Measurements from ENCODE around the gene IGFN1. TPM values are rescaled to one million over a fixed set of nuclear protein-coding genes. Genes with fewer than 3 reads are reported as not detected.

The IGFN1 gene
- total and polyA plus RNA-seq, 3 donors from 2014 or later = 8.2 to 16.4 (median 12.5) TPM

DNA sequence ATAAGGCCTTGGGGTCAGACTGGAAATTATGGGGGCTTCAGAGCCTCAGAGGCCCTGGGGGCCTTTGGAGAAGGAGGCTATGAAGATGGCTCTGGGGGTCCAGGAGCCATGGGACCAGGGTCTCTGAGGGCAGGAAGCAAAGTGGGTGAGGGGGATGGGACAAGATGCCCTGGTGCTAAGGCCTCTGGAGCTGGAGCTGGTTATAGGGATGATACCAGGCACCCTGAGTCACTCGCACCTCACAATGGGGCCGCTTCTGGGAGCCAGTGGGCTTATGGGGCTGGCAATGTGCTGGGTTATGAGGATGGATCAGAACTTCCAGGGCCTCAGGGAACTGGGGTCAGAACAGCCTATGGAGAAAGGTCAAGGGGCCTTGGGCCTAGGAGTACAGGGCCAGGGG, 17.6 kb downstream of the IGFN1 start:
- DNase-seq = no peak
- H3K4me1 ChIP-seq = no peaks in the 10 kb centered on the region
- no peak for TF ChIP-seq POLR2A (IDR thresholded peaks at IDR 0.05)
- no peak for TF ChIP-seq CTCF (IDR thresholded peaks at IDR 0.05)
- 95 to 100% methylated on average over 2 of the region's 2 CpGs for WGBS, 2 donors
- no peak overlapping the region for H3K27ac ChIP-seq
- H3K9me3 ChIP-seq = no peaks in the 10 kb centered on the region
- intact Hi-C loops (cut with DNase I; ENCODE audit: low total_unique reads) = no loop called here
- H3K4me3 ChIP-seq = no peak overlapping the region
- H3K36me3 ChIP-seq (ENCODE audit: low read depth, missing control alignments) = no peaks in the 10 kb centered on the region
- no peaks in the 10 kb centered on the region for H3K27me3 ChIP-seq

DNA sequence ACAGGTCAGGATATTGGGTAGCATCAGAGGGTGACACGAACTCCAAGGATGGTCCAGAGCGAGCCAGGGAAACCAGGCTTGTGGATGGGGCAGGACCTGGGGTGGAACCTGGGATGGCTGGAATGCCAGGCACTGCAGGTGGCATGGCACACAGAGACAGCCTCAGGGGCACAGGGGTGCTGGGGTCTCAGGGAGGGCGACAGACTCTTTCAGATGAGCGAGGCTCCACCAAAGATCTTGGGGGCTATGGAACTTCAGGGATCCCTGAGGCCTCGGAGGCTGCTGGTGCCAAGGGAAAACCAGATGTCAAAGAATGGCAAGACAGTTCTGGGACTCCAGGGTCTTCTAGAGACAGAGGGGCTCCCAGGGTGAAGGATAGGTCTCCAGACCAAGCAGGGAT, 21.4 kb downstream of the IGFN1 start:
- no peak overlapping the region for H3K4me3 ChIP-seq
- H3K27me3 ChIP-seq = no peaks in the 10 kb centered on the region
- no peaks in the 10 kb centered on the region for H3K36me3 ChIP-seq (ENCODE audit: low read depth, missing control alignments)
- H3K27ac ChIP-seq = no peak overlapping the region
- intact Hi-C loops (cut with DNase I; ENCODE audit: low total_unique reads) = no loop called here
- WGBS, 2 donors = 93 to 96% methylated on average over 4 to 5 of the region's 5 CpGs
- TF ChIP-seq CTCF (IDR thresholded peaks at IDR 0.05) = no peak
- TF ChIP-seq POLR2A (IDR thresholded peaks at IDR 0.05) = no peak
- no peaks in the 10 kb centered on the region for H3K9me3 ChIP-seq
- no peaks in the 10 kb centered on the region for H3K4me1 ChIP-seq
- no peak for DNase-seq

DNA sequence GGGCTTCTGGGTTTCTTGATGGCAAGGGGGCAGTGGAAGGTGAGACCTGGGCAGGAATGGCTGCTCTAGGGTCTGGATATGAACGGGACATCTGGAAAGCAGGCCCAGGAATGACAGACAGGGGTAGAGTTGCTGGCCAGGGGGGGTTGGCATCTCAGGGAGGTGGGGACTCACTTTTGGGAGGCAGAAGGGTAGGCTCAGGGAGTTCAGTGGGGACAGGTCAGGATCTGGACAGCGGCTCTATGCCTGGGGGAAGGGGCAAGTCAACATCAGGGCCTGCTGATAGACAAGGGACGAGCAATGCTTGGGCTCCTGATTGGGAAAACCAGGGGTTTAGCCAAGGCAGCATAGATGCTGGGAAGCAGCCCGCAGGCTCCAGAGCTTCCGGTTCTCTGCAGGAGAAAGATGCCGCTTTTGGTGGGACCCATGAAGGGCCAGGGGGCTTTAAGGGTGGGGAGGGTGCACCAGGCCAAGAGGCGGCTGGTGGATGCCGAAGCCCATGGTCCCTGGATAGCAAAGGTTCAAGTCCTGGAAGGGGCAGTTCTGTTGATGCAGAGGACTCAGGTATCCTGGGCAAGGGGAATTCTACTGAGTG, 21.9 kb downstream of the IGFN1 start:
- no peak overlapping the region for H3K27ac ChIP-seq
- TF ChIP-seq POLR2A (IDR thresholded peaks at IDR 0.05) (no peak), CTCF (IDR thresholded peaks at IDR 0.05) (no peak)
- DNase-seq = no peak
- H3K4me1 ChIP-seq = peaks cover under 1% of the 10 kb centered on the region
- WGBS, 2 donors = 92 to 96% methylated on average over 7 to 8 of the region's 8 CpGs
- no peaks in the 10 kb centered on the region for H3K27me3 ChIP-seq
- H3K36me3 ChIP-seq (ENCODE audit: low read depth, missing control alignments) = no peaks in the 10 kb centered on the region
- no peak overlapping the region for H3K4me3 ChIP-seq
- intact Hi-C loops (cut with DNase I; ENCODE audit: low total_unique reads) = no loop called here
- H3K9me3 ChIP-seq = no peaks in the 10 kb centered on the region

DNA sequence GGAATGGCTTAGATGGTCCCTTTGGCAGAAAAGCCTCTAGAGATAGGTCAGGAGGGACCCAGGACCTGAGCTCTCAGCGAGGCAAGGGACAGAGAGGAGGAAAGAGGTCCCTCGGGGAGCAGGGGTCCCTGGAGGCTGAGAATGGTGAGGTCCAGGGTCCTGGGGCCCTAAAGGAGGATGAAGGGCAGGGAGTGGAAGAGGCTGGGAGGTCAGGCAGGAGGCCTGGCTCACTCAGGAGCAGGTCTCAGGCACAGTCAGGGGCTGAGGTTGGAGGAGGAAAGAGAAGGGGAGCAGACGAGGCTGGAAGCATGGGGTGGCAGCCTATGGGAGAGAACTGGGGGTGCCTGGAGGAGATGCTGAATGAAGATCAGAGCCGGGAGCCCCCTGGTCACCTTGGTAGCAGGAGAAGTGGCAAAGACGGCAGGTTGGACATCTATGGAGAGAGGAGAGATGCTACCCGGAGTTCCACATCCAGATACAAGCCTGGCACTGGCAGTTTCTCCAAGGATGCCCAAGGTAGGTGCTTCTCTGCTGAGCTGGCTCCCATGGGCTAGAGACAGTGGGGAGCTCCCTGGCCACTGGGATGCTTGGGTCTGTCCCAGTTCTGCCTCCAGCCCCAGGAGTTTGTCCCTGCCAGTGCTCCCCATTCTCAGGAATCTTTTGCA, 22.6 kb downstream of the IGFN1 start:
- no peak for DNase-seq
- Histone ChIP-seq H3K27ac (no peak overlapping the region), H3K27me3 (no peaks in the 10 kb centered on the region), H3K4me1 (peaks cover 6% of the 10 kb centered on the region), H3K9me3 (no peaks in the 10 kb centered on the region), H3K4me3 (no peak overlapping the region), H3K36me3 (ENCODE audit: low read depth, missing control alignments) (no peaks in the 10 kb centered on the region)
- intact Hi-C loops (cut with DNase I; ENCODE audit: low total_unique reads) = no loop called here
- 82 to 91% methylated on average over 6 of the region's 6 CpGs for WGBS, 2 donors
- TF ChIP-seq CTCF (IDR thresholded peaks at IDR 0.05) = no peak
- TF ChIP-seq POLR2A (IDR thresholded peaks at IDR 0.05) = no peak

- Histone ChIP-seq H3K36me3 (ENCODE audit: low read depth, missing control alignments) (no peaks in the 10 kb centered on the region), H3K27ac (no peak overlapping the region), H3K9me3 (no peaks in the 10 kb centered on the region), H3K4me3 (no peak overlapping the region), H3K27me3 (no peaks in the 10 kb centered on the region), H3K4me1 (peaks cover 6% of the 10 kb centered on the region)
- TF ChIP-seq CTCF (IDR thresholded peaks at IDR 0.05) = no peak
- TF ChIP-seq POLR2A (IDR thresholded peaks at IDR 0.05) = no peak
- peak; percentile 4 for DNase-seq
- intact Hi-C loops (cut with DNase I; ENCODE audit: low total_unique reads) = no loop called here
- 95 to 100% methylated on average over 1 to 7 of the region's 7 CpGs for WGBS, 2 donors
These were observed 23.3 kb downstream of the IGFN1 start for GRCh38 chr1:201213926-201214325.
